ENCODE measurements around the gene UGT1A6. TPM values are rescaled to one million over a fixed set of nuclear protein-coding genes. Genes with fewer than 3 reads are reported as not detected.

UGT1A6 gene
- total RNA-seq, 1 donor from 2014 or later, result 2.2 TPM

GRCh38 chr2:233772153-233772552 is 79.5 kb downstream of the UGT1A6 start:
- no peak for DNase-seq

- no peak for DNase-seq
Measured at GRCh38 chr2:233772583-233772982, 79.9 kb downstream of the UGT1A6 start.

- no peak for DNase-seq
Measured at GRCh38 chr2:233773854-233774253, 81.2 kb downstream of the UGT1A6 start.

- DNase-seq, result no peak
Measured at GRCh38 chr2:233775414-233775813, 82.7 kb downstream of the UGT1A6 start.

GRCh38 chr2:233778030-233778429 is 85.3 kb downstream of the UGT1A6 start, which contains the start of gene MROH2A:
Gene MROH2A (plus strand): TSS chr2:233778330. CDS start chr2:233779359, 1,029 bp downstream.
- DNase-seq, result no peak

GRCh38 chr2:233779722-233780121 is 87.0 kb downstream of the UGT1A6 start:
- DNase-seq, result no peak

GRCh38 chr2:233780771-233781170 is 88.1 kb downstream of the UGT1A6 start:
- no peak for DNase-seq

GRCh38 chr2:233789554-233789953 is 96.9 kb downstream of the UGT1A6 start:
- DNase-seq, result no peak

- no peak for DNase-seq
Measured at GRCh38 chr2:233791151-233791882, 98.6 kb downstream of the UGT1A6 start.

GRCh38 chr2:233791883-233792329 is 99.2 kb downstream of the UGT1A6 start:
- DNase-seq, result no peak

- DNase-seq, result no peak
Measured at GRCh38 chr2:233792720-233793119, 100.0 kb downstream of the UGT1A6 start.

GRCh38 chr2:233793465-233794127 is 100.9 kb downstream of the UGT1A6 start:
- no peak for DNase-seq

- no peak for DNase-seq
Measured at GRCh38 chr2:233794128-233794658, 101.5 kb downstream of the UGT1A6 start.

- no peak for DNase-seq
Measured at GRCh38 chr2:233795735-233796171, 103.1 kb downstream of the UGT1A6 start.

GRCh38 chr2:233796254-233796653 is 103.6 kb downstream of the UGT1A6 start:
- DNase-seq, result no peak

- DNase-seq, result no peak
Measured at GRCh38 chr2:233798335-233799086, 105.8 kb downstream of the UGT1A6 start.

GRCh38 chr2:233799087-233799665 is 106.5 kb downstream of the UGT1A6 start:
- DNase-seq, result no peak

- DNase-seq, result no peak
Measured at GRCh38 chr2:233799716-233800115, 107.0 kb downstream of the UGT1A6 start.

- DNase-seq, result no peak
Measured at GRCh38 chr2:233800208-233800607, 107.5 kb downstream of the UGT1A6 start.

GRCh38 chr2:233801357-233802131 is 108.9 kb downstream of the UGT1A6 start:
- DNase-seq, result peak; percentile 25

- DNase-seq, result no peak
Measured at GRCh38 chr2:233802132-233802815, 109.6 kb downstream of the UGT1A6 start.

All from dermis blood vessel endothelial cell (primary cell).